Endothelial cell of umbilical vein (primary cell): Measurements from ENCODE around the gene OMA1. TPM values are rescaled to one million over a fixed set of nuclear protein-coding genes. Genes with fewer than 3 reads are reported as not detected.
"Not testable (repeated sequence)": the region's sequence is repeated elsewhere in the genome, so short reads cannot be mapped to it uniquely, and the experiment has no call there.

Source experiments
- BruUV-seq: library from RNA; stranded (reverse); fragments of 400-500 nt; replicated peaks from 2 replicates; lab custom pipeline; 2021; lab: Mats Ljungman, UMichigan
- CTCF ChIA-PET: fragments of 300-600, 350-600 bp; sonication (Branson Sonifier 250); formaldehyde crosslinking; loops from one replicate; lab custom pipeline; 2021; ENCODE audit warnings: antibody characterized with exemption, inconsistent platforms; lab: Charles Lee
- POLR2A ChIA-PET: fragments of 300-600, 350-600 bp; sonication (Branson Sonifier 250); formaldehyde crosslinking; loops from one replicate; lab custom pipeline; 2021; ENCODE audit warnings: antibody characterized with exemption, inconsistent platforms; lab: Charles Lee
- DNase-seq: peaks from one replicate; pipeline ENCODE4 v3.0.0-alpha.2; 2011; ENCODE audit warnings: low read depth, low spot score
- FAIRE-seq: peaks from 2 replicates; lab custom pipeline; 2011; peaks lifted over from hg19 to GRCh38; lab: Jason Lieb, UNC
- H2AFZ ChIP-seq: 2 replicates; pipeline ENCODE4 v1.6.0; 2012; ENCODE audit warnings: low read depth, low read length, control low read depth, inconsistent platforms
- H3K27ac ChIP-seq: 2 replicates; pipeline ENCODE4 v1.5.1; 2011; ENCODE audit warnings: low read depth, mild to moderate bottlenecking, control low read depth, low read length, moderate library complexity; ENCODE audit not compliant: insufficient read depth
- H3K27me3 ChIP-seq, 2 experiments: 2 replicates each; pipeline versions ENCODE4 v1.6.0 to v1.6.1; 2011; ENCODE audit warnings: low read length in 2 of 2, mixed read lengths in 1 of 2; ENCODE audit not compliant: control insufficient read depth in 2 of 2, insufficient read depth in 2 of 2
- H3K36me3 ChIP-seq, 2 experiments: 2 replicates in 1 of 2; 3 replicates in 1 of 2; pipeline ENCODE4 v1.5.1; 2011; ENCODE audit warnings: low read length in 2 of 2, mild to moderate bottlenecking in 1 of 2, moderate library complexity in 1 of 2; ENCODE audit not compliant: control insufficient read depth in 2 of 2, insufficient read depth in 2 of 2; ENCODE audit errors: extremely low read depth in 1 of 2
- H3K4me1 ChIP-seq: 3 replicates; pipeline ENCODE4 v1.5.1; 2011; ENCODE audit warnings: mild to moderate bottlenecking, low read length; ENCODE audit not compliant: control insufficient read depth, insufficient read depth; ENCODE audit errors: extremely low read depth
- H3K4me2 ChIP-seq: 2 replicates; pipeline ENCODE4 v1.6.1; 2011; ENCODE audit warnings: low read length, control low read depth, mixed read lengths; ENCODE audit not compliant: insufficient read depth
- H3K4me3 ChIP-seq, 3 experiments: fragments of 200-600 bp in 1 of 3; sonication (generic), shearing (Covaris generic) in 1 of 3; replicated peaks in 1 of 3; 2 replicates each; pipeline ENCODE4 v1.5.1; 2011 to 2016; ENCODE audit warnings: control low read depth in 3 of 3, low read length in 3 of 3, mild to moderate bottlenecking in 2 of 3, inconsistent platforms in 1 of 3, low read depth in 1 of 3, moderate library complexity in 1 of 3; ENCODE audit not compliant: insufficient read depth in 1 of 3
- H3K79me2 ChIP-seq: 2 replicates; pipeline ENCODE4 v1.6.0; 2012; ENCODE audit warnings: low read length, inconsistent platforms; ENCODE audit not compliant: control insufficient read depth, insufficient read depth
- H3K9ac ChIP-seq: replicated peaks from 2 replicates; pipeline ENCODE3; 2011; ENCODE audit warnings: low read length, control low read depth; ENCODE audit not compliant: insufficient read depth; ENCODE audit errors: extremely low read depth
- H3K9me1 ChIP-seq: replicated peaks from 3 replicates; pipeline ENCODE4 v1.6.0; 2011; ENCODE audit warnings: mild to moderate bottlenecking, low read length; ENCODE audit not compliant: control insufficient read depth, insufficient read depth; ENCODE audit errors: extremely low read depth
- H3K9me3 ChIP-seq: replicated peaks from 2 replicates; pipeline ENCODE4 v1.5.1; 2012; ENCODE audit warnings: low read length, inconsistent platforms; ENCODE audit not compliant: control insufficient read depth, insufficient read depth
- H4K20me1 ChIP-seq: replicated peaks from 2 replicates; pipeline ENCODE3; 2011; ENCODE audit warnings: mild to moderate bottlenecking, low read length; ENCODE audit not compliant: control insufficient read depth, insufficient read depth; ENCODE audit errors: extremely low read depth
- EZH2 ChIP-seq: IDR thresholded peaks from 2 replicates; pipeline ENCODE4 v1.6.1; 2012; ENCODE audit warnings: borderline replicate concordance, low read depth, mild to moderate bottlenecking, moderate library complexity, low read length, inconsistent platforms; ENCODE audit not compliant: severe bottlenecking
- FOS ChIP-seq: IDR thresholded peaks from 2 replicates; pipeline ENCODE4 v1.6.1; 2011; ENCODE audit warnings: mild to moderate bottlenecking, low read length, moderate library complexity, borderline replicate concordance; ENCODE audit not compliant: insufficient read depth
- GATA2 ChIP-seq: IDR thresholded peaks from 2 replicates; pipeline ENCODE4 v1.7.0; 2011; ENCODE audit warnings: low read depth, mild to moderate bottlenecking, moderate library complexity, mixed read lengths, low read length; ENCODE audit not compliant: insufficient read length, insufficient read depth
- JUN ChIP-seq: IDR thresholded peaks from 2 replicates; pipeline ENCODE4 v1.6.1; 2011; ENCODE audit warnings: borderline replicate concordance, low read depth; ENCODE audit not compliant: insufficient read length, insufficient read depth
- POLR2A ChIP-seq: IDR thresholded peaks from 2 replicates; pipeline ENCODE4 v1.6.1; 2012; ENCODE audit warnings: low read depth, mild to moderate bottlenecking, control low read depth, low read length
- dilution Hi-C: fragments of 300-500 bp; cut with MboI; formaldehyde crosslinking; loops from one replicate; pipeline ENCODE4 v1.15.0; 2019; ENCODE audit warnings: low sequenced_read_pairs; ENCODE audit not compliant: extremely low pct_ligation_motif_present
- intact Hi-C: fragments of 100-400 bp; cut with micrococcal nuclease; formaldehyde crosslinking; loops from one replicate; pipeline ENCODE4 v1.10.0; 2022
- polyA plus RNA-seq, 4 experiments: library from polyadenylated mRNA; depleted of rRNA in 3 of 4; stranded (reverse) in 3 of 4; unstranded in 1 of 4; fragments of >200 nt; gene quantifications; 2 replicates each; pipeline versions ENCODE4 v1.2.1 to v1.2.3, GENCODE V29; 2011 to 2012; ENCODE audit warnings: missing spikeins in 1 of 4
- total RNA-seq: library from RNA; stranded (reverse); gene quantifications from 2 replicates; pipeline ENCODE4 v1.2.3, GENCODE V29; 2021
- TF ChIP-seq, protein P1 (sequence below), 2 donors: IDR thresholded peaks; 1 replicate in 1 of 2; 2 replicates in 1 of 2; pipeline ENCODE4 v1.5.1; 2011; ENCODE audit warnings: low read length in 2 of 2, mild to moderate bottlenecking in 2 of 2, moderate library complexity in 2 of 2, control low read depth in 1 of 2, inconsistent platforms in 1 of 2, low read depth in 1 of 2; ENCODE audit not compliant: insufficient read depth in 1 of 2; ENCODE audit errors: extremely low read depth in 1 of 2
- TF ChIP-seq, protein P2 (sequence below): IDR thresholded peaks from 2 replicates; pipeline ENCODE4 v1.6.1; 2011; ENCODE audit not compliant: insufficient read depth, insufficient read length

The OMA1 gene
- total and polyA plus RNA-seq, 2 donors (not counting 3 experiments of a cell fraction or from before 2014, with no cell fraction given): 4.0 to 4.6 TPM

DNA sequence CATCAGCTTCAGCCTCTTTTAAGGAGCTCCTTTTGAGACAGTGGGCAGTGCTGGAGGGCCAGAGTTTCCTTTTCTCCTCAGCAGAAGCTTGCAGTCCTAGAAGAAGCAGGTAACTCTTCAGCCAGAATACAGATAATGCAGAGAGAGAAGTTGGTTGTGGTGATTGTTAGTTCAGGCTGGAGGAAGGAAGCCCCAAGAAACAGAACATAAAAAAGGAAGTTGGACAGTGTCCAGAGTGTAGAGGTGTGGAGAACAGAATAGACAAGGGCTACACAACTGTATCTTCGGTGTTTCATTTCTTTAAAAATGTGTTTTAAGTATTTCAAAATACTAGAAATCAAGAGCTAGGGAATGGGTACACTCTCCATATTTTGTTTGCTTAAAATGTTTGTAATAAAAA, 37.0 kb upstream of the OMA1 start:
- Histone ChIP-seq H3K4me1 (peaks cover 40% of the 10 kb centered on the region), H2AFZ (no peak overlapping the region), H3K9me3 (no peaks in the 10 kb centered on the region), H3K27me3 (no peaks in the 10 kb centered on the region), H4K20me1 (no peaks in the 10 kb centered on the region), H3K36me3 (no peaks in the 10 kb centered on the region), H3K27ac (peak overlapping the region; percentile 89), H3K4me3 (peak overlapping the region in 1 of 3 experiments; percentile 6), H3K79me2 (peaks cover 29% of the 10 kb centered on the region), H3K4me2 (peak overlapping the region; percentile 87), H3K9me1 (no peaks in the 10 kb centered on the region), H3K9ac (peak overlapping the region; percentile 68)
- ChIA-PET CTCF (interaction anchor here (3.1 to 3.4 kb wide), 2 partner anchors 37 to 69 kb away, joined by 9 to 26 read pairs; partner anchors contain the start of gene OMA1), POLR2A (no interaction called here)
- dilution Hi-C loops: no loop called here
- BruUV-seq: no TSS peak
- peak; percentile 50 for DNase-seq
- intact Hi-C loops: no loop called here
- FAIRE-seq: no peak
- TF ChIP-seq EZH2 (no peak), GATA2 (no peak), POLR2A (no peak), FOS (no peak), JUN (no peak)
- TF ChIP-seq, protein P1, sequence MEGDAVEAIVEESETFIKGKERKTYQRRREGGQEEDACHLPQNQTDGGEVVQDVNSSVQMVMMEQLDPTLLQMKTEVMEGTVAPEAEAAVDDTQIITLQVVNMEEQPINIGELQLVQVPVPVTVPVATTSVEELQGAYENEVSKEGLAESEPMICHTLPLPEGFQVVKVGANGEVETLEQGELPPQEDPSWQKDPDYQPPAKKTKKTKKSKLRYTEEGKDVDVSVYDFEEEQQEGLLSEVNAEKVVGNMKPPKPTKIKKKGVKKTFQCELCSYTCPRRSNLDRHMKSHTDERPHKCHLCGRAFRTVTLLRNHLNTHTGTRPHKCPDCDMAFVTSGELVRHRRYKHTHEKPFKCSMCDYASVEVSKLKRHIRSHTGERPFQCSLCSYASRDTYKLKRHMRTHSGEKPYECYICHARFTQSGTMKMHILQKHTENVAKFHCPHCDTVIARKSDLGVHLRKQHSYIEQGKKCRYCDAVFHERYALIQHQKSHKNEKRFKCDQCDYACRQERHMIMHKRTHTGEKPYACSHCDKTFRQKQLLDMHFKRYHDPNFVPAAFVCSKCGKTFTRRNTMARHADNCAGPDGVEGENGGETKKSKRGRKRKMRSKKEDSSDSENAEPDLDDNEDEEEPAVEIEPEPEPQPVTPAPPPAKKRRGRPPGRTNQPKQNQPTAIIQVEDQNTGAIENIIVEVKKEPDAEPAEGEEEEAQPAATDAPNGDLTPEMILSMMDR (IDR thresholded peaks at IDR 0.05; ENCODE audit: extremely low read depth in 1 of 2, insufficient read depth in 1 of 2, low read depth in 1 of 2, low read length in 2 of 2): no peak
- TF ChIP-seq, protein P2, sequence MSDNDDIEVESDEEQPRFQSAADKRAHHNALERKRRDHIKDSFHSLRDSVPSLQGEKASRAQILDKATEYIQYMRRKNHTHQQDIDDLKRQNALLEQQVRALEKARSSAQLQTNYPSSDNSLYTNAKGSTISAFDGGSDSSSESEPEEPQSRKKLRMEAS: no peak

DNA sequence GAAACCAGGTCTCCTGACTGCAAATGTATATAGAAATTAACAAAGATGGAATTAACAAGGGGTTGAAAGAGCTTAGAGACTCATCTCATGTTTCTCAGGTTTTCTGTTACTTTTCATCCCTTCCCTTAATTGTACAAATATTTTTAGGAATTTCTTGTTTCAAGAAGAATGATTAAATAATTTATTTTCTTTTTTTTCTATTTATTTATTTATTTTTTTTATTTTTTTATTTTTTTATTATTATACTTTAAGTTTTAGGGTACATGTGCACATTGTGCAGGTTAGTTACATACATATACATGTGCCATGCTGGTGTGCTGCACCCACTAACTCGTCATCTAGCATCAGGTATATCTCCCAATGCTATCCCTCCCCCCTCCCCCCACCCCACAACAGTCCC, 35.6 kb upstream of the OMA1 start:
- H2AFZ ChIP-seq, intact Hi-C loops, H3K27me3 ChIP-seq, H3K36me3 ChIP-seq, H3K4me2 ChIP-seq, dilution Hi-C loops, H4K20me1 ChIP-seq, H3K4me3 ChIP-seq, FAIRE-seq, H3K9ac ChIP-seq, H3K9me3 ChIP-seq, H3K9me1 ChIP-seq, H3K27ac ChIP-seq, POLR2A ChIA-PET, DNase-seq, BruUV-seq: not testable (repeated sequence)
- CTCF ChIA-PET: interaction anchor here (1.4 kb wide), 1 partner anchor 71 kb away, joined by 6 read pairs; no protein-coding TSS in a partner anchor
- peaks cover 33% of the 10 kb centered on the region for H3K79me2 ChIP-seq
- H3K4me1 ChIP-seq: peaks cover 46% of the 10 kb centered on the region
